ENCODE results near the gene C10orf105. TPM values are rescaled to one million over a fixed set of nuclear protein-coding genes. Genes with fewer than 3 reads are reported as not detected.

Gene C10orf105
- total RNA-seq, 4 donors from 2014 or later = 0.20 to 0.42 (median 0.26) TPM

- no peaks in the 10 kb centered on the region for H3K9me3 ChIP-seq
- H3K4me1 ChIP-seq = peaks cover 0 to 99% (median 73%) of the 10 kb centered on the region in 4 donors
- H3K36me3 ChIP-seq = peaks cover 5 to 65% (median 13%) of the 10 kb centered on the region in 3 donors
- H3K27me3 ChIP-seq = no peaks in the 10 kb centered on the region
- H3K27ac ChIP-seq = peak overlapping the region in 3 of 4 donors; percentile 54 to 88 (median 62)
- 68 to 89% methylated on average over 4 of the region's 5 CpGs for WGBS, 2 donors
- no peak for DNase-seq (ENCODE audit: low spot score in 2 of 2)
- TF ChIP-seq CTCF (IDR thresholded peaks at IDR 0.05) (no peak), POLR2A (IDR thresholded peaks at IDR 0.05) (no peak), EP300 (IDR thresholded peaks at IDR 0.05) (no peak)
- H3K4me3 ChIP-seq = no peak overlapping the region
Measured at GRCh38 chr10:71750986-71751385, 31.4 kb upstream of the C10orf105 start.

- H3K27ac ChIP-seq = peak overlapping the region in 3 of 4 donors; percentile 79 to 88 (median 87)
- WGBS, 2 donors = 86% methylated on average over 15 of the region's 15 CpGs
- H3K36me3 ChIP-seq = peaks cover 5 to 58% (median 13%) of the 10 kb centered on the region in 3 donors
- no peaks in the 10 kb centered on the region for H3K27me3 ChIP-seq
- DNase-seq (ENCODE audit: low spot score in 2 of 2) = no peak
- H3K9me3 ChIP-seq = no peaks in the 10 kb centered on the region
- no peak overlapping the region for H3K4me3 ChIP-seq
- peaks cover 0 to 99% (median 72%) of the 10 kb centered on the region in 4 donors for H3K4me1 ChIP-seq
- TF ChIP-seq EP300 (IDR thresholded peaks at IDR 0.05) (peak in 1 of 2 donors; percentile 16), POLR2A (IDR thresholded peaks at IDR 0.05) (no peak), CTCF (IDR thresholded peaks at IDR 0.05) (no peak)
Measured at GRCh38 chr10:71750124-71750841, 30.7 kb upstream of the C10orf105 start.

- H3K27ac ChIP-seq = peak overlapping the region; percentile 41 to 88 (median 83)
- H3K36me3 ChIP-seq = peaks cover 0 to 50% (median 10%) of the 10 kb centered on the region in 3 donors
- no peaks in the 10 kb centered on the region for H3K27me3 ChIP-seq
- TF ChIP-seq POLR2A (IDR thresholded peaks at IDR 0.05) = no peak
- TF ChIP-seq CTCF (IDR thresholded peaks at IDR 0.05) = no peak
- no peak for TF ChIP-seq EP300 (IDR thresholded peaks at IDR 0.05)
- WGBS, 2 donors = 86 to 88% methylated on average over 4 of the region's 4 CpGs
- no peaks in the 10 kb centered on the region for H3K9me3 ChIP-seq
- no peak for DNase-seq (ENCODE audit: low spot score in 2 of 2)
- no peak overlapping the region for H3K4me3 ChIP-seq
- H3K4me1 ChIP-seq = peaks cover 0 to 91% (median 64%) of the 10 kb centered on the region in 4 donors
Measured at GRCh38 chr10:71749396-71749795, 29.8 kb upstream of the C10orf105 start.

- 17 to 21% methylated on average over 15 of the region's 15 CpGs for WGBS, 2 donors
- Histone ChIP-seq H3K4me1 (peaks cover 0 to 85% (median 58%) of the 10 kb centered on the region in 4 donors), H3K27ac (peak overlapping the region; percentile 41 to 88 (median 83)), H3K27me3 (no peaks in the 10 kb centered on the region), H3K4me3 (no peak overlapping the region), H3K36me3 (peaks cover 0 to 43% (median 10%) of the 10 kb centered on the region in 3 donors), H3K9me3 (no peaks in the 10 kb centered on the region)
- peak; percentile 49 to 65 for DNase-seq (ENCODE audit: low spot score in 2 of 2)
- TF ChIP-seq EP300 (IDR thresholded peaks at IDR 0.05) (peak in 1 of 2 donors; percentile 87), POLR2A (IDR thresholded peaks at IDR 0.05) (peak in 1 of 2 donors; percentile 44), CTCF (IDR thresholded peaks at IDR 0.05) (peak in 2 of 5 experiments; percentile 30 to 43)
Measured at GRCh38 chr10:71748671-71749191, 29.2 kb upstream of the C10orf105 start.
